GM18507 (cell line): ENCODE data around the gene PPP1R10.

ENCODE experiments used
- DNase-seq: peaks from one replicate; pipeline ENCODE4 v3.0.0; 2011; ENCODE audit warnings: low read depth; ENCODE audit not compliant: insufficient read length; ENCODE audit errors: extremely low spot score
- FAIRE-seq: peaks from 2 replicates; lab custom pipeline; 2011; peaks lifted over from hg19 to GRCh38; lab: Jason Lieb, UNC

Gene PPP1R10

DNA sequence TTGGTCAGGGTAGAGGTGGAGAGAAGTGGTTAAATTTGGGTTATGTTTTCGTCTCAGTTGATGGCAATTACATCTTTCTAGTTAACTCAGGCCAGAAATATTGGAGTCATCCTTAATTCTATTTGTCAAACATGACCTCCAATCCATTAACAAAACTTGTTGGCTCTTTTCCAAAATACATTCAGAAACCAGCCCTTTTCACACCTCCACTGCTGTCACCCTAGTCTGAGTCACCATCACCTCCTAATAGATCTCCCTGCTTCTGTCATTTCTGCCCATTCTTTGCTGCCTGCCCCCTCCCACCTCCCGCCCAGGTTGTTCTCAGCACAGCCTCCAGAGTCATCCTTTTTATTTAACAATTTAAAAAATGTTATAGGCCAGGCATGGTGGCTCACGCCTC, 48.8 kb downstream of the PPP1R10 start:
- DNase-seq (no peak), FAIRE-seq (no peak)

DNA sequence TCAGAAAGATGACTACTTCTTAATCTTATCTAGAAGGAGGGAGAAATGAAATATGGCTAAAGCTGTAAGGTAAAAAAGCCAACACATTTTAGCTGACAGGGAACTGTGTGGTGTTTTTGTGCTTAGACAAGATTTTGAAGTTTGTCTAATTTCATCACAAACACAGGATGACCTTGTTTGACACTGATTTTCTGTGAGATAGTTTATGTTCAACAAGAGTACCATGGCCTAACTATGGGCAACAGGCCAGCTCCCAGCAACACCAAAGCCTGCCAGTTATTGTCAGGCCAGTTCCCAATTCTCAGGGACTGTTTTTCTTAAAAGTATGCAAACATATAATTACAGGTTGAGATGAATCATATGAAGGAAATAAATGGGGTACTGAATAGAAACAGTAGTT, 51.3 kb downstream of the PPP1R10 start:
- FAIRE-seq (no peak), DNase-seq (no peak)

DNA sequence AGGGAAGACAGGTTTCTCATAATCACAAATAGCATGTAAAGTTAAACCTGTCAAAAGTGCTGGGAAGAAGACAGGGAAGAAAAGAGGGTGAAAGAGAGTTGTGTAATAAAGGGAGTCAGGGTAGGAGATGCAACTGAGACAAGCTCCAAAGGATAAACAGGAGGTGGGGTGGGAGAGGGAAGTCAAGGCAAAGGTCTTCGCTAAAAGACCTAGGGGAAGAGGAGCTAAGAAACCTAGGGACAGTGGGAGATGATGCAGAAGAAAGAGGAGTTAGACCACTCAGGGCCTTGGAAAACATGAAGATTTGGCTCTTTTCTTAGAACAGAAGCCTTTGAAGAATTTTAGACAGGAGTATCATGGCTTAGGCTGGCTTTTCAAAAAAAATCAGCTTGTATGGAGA, 52.9 kb downstream of the PPP1R10 start:
- no peak for FAIRE-seq

DNA sequence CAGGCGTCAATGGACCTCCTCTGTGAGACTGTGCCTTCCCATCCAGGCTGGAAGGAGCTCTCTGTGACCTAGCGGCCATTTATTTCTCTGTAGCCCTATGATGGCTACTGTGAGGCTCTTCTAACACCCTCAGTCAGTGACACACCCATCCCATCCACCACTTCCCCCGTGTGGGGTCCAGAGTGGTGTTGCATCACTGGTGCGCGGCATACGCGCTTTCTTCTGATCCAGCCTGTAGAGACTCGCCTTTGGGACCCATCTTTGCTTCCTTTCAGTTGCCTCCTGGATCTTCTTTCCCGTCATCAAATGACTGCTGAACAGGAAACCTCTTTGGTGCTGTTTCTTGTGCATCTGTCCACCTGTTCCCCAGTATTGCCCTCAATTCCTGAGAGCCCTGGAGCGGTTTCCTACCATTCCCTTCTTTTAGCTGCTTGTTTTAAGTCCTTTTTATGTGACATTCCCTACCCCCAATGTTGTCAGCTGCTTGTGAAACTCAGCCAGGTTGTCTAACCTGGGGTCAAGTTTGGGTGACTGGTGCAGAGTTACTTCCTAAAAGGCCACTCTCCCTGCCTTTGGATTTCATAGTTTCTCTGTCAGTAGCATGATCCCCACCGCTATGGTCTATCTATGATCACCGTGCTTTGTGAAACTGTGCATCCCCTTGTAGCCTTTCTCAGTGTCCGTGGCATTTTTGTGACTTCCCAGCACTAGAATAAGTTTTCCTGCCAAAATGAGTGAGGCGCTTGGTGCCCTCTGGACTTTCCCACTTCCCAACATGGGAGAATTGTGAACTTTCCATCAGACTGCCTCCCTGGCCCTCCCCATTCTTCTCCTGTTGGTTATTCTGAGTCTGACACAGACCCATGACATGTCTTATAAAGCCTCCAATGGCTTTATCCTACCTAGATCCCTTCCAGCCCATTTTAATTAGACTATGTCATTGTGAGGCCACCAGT, 54.3 kb downstream of the PPP1R10 start:
- FAIRE-seq (no peak), DNase-seq (no peak)

More for the DNA sequence above, 52.9 kb downstream of the PPP1R10 start:
- no peak for DNase-seq

DNA sequence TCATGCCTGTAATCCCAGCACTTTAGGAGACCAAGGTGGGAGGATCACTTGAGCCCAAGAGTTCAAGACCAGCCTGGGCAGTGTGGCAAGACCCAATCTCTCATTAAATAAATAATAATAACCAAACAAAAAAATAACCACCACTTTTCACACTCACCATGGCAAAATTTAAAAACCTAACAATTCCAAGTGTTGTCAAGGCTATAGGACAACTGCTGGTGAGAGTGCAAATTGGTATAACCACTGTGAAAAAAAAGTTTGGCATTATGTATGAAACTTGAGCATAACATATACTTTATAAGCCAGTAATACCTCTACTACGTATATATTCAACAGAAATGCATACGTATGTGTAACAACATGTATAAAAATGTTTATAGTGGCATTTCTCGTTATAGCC, 56.1 kb downstream of the PPP1R10 start:
- DNase-seq (no peak), FAIRE-seq (no peak)

DNA sequence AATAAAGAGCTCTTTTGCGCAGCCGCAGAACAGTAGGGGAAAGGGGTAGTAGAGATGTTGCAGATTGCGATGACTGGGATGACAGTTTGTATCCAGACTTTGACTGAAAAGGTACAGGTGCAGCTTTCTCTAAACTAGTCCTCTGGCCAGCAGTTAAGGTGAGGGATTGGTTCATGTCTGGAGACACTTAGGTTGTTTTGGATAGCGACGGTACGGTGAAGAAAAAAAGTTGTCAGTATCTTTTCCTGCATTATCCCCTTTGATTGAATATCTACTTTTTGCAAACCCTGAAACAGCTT, 59.4 kb downstream of the PPP1R10 start:
- no peak for FAIRE-seq
- DNase-seq = no peak

DNA sequence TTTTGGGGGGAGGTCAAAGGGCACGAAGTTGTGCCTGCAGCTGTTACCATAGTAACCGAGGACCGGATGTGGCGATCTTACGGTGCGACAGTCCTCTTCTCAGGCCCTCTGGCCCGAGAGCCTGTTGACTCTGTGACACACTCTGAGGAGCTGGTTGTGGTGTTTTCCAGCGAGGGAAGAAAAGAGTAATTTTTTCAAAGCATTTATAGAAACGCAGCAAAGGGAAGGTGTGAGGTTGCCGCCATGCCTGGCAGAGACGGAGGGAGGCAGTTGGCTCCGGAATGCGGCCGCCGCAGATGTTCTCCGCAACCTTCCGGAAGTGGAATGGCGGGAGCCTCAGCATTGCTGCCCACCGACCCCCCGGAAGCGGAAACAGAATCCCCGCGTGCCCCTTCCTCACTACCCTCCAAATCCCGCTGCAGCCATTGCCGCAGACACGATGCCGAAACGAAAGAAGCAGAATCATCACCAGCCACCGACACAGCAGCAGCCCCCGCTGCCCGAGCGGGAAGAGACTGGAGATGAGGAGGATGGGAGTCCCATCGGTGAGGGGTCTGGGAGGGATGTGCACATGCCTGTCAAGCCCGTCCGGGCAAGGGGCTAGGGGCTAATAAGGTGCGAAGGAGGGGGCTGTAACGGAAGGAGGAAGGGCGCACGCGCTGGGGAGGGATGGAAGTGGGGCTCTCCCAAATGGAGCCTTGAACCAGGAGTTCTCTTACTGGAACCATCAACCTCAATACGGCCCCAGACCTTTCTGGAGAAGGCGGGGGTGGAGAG, 59.9 kb downstream of the PPP1R10 start, which contains the start of gene PRR3:
Gene PRR3 (plus strand): TSS at position 390 of the 777 bp plus-strand sequence. CDS start 50 bp downstream, at position 440.
- FAIRE-seq (peak; percentile 88), DNase-seq (peak; percentile 81)

DNA sequence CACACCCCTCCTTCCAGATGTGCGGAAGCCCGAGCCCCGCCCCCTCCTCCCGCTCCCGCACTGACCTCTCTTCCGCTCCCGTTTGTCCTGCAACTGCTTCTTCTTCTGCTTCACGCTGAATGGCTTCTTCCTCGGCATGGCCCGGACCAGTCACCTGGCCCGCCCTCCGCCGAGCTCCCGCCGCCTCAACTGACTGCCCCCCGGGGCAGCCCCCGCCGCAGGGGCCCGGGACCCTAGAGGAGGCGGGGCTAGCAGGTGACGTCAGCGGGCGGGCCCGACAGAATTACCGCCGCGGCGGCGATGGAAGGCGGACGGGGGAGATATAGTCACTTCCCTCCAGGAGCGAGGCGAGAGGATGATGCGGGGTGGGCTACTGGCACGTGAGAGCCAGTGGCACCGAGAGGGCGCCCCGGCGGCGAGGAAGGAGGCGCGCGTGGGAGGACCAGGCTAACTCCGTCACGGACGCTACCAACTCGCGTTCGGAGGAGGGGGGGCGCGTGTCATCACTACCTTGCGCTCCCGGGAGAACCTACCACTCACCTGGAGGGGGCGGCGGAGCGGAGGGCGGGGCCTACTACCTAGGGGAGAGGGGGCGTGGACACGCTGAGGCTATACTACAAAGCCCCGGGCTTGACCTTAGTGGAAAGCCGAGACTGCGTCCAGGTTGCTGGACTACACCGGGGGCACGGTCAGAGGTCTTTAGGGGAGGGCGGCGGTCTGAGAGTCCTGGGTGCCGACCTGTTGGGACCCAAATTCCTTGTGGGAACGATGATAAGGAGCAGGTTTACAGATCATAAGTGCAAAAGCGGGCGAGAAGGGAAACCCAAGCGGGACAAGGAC, 60.8 kb downstream of the PPP1R10 start, which contains the start of gene GNL1:
Gene GNL1 (minus strand): TSS at position 424 of the 840 bp plus-strand sequence. CDS start 286 bp downstream, at position 138.
- peak; percentile 91 for DNase-seq

DNA sequence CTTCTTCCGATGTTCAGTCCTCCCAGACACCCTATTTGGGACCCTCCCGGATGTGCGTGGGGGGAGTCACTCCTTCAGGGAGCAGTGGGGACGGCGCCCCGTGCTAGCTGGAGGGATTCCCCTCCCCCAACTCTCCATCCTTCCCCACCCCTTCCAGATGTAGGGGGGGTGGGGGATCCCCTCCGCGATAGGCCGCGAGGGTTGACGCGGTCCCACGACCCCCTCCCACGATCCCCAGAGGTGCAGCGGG, 61.3 kb downstream of the PPP1R10 start:
- FAIRE-seq (no peak), DNase-seq (no peak)

More for the DNA sequence above, 60.8 kb downstream of the PPP1R10 start, which contains the start of gene GNL1:
- FAIRE-seq = no peak

DNA sequence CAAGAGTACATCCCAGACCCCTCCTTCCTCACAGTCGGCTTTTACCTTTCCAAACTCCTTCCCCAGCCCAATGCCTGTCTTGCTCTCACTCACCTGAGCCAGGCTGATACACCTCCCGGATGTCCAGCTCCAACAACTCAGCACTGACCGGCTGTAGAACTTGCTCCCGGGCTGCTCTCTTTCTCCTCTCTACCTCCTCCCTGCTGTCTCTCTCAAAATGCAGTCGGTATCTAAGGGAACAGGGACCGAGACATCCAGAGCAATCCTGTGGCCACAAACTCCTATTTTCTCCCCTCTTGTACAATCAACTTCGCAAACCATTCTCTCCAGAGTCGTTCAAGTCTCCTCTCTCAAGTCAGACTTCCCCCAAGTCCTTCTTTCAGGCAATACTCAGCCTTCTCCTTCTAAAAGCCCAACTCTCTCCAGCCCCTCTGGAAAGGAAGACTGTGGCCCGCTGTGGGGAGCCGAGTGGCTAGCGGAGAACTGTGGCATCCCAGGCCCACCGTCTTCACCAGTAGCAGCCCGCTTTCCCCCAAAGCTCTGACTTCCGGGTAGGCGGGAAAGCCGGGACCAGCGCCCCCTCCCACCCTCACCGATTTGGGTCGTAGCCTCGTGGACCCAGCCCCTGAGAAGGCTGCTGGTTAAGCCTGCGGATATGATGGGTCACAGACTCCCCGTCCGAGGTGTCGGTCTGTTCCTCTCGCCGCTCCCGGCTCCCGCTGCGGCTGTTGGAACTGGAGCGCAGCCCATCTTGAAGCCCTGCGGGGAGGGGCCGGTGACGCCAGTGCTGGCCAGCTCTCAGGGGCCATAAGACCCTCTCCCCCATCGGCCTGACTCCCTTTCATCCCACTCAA, 61.9 kb downstream of the PPP1R10 start:
- FAIRE-seq = no peak
- DNase-seq = no peak

DNA sequence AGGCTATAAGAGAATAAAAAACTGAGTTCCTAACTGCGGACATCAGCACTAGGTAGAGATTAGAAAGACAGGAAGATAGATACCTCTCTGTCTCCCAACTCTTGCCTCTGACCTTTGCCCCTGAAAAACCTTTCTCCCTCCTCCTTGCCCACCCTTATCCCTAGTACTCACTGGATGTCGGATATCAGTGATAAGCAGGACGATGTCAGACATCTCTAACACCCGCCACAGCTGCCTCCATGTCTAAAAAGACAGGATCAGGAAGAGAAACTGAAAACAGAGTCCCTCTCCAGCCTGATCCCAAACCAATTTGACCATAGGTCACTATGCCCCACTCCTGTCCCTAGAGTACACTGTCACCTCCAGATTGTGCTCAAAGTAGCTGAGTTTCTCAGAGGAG, 62.6 kb downstream of the PPP1R10 start:
- no peak for FAIRE-seq
- no peak for DNase-seq
